GM04503 (cell line): Measurements from ENCODE around the gene RNF144B.
"Not testable (repeated sequence)": the region's sequence is repeated elsewhere in the genome, so short reads cannot be mapped to it uniquely, and the experiment has no call there.

Experiments
- DNase-seq: peaks from one replicate; pipeline ENCODE4 v3.0.0-alpha.2; 2012; ENCODE audit warnings: low read depth

The RNF144B gene

GRCh38 chr6:18387061-18387721 is at the start of gene RNF144B:
Gene RNF144B, plus strand, starts transcription at chr6:18387350. Its CDS starts 12,185 bp downstream, at chr6:18399535.
- no peak for DNase-seq

- DNase-seq = no peak
Observed at GRCh38 chr6:18339599-18339998, 47.6 kb upstream of the RNF144B start.

- no peak for DNase-seq
Observed at GRCh38 chr6:18340781-18341551, 46.2 kb upstream of the RNF144B start.

GRCh38 chr6:18342223-18342622 is 44.9 kb upstream of the RNF144B start:
- no peak for DNase-seq

DNA sequence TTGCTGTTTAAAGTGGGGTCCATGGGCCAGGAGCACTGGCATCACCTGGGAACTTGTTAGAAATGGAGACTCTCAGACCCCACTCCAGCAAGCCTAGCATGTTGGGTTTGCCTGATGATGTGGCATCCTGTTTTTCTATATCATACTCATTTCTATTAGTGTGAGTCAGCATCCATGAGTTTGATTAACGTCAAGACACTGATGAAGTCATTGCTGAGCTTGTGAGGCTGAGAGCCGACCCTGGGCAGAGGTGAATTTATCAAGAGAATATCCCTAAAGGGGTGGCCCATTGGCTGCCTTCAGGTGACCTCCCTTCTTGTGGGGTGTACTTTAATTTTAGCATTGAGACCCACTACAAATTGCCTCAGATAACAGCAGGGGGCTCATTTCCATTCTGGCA is 43.4 kb upstream of the RNF144B start:
- no peak for DNase-seq

GRCh38 chr6:18347021-18347577 is 40.1 kb upstream of the RNF144B start:
- DNase-seq = no peak

DNA sequence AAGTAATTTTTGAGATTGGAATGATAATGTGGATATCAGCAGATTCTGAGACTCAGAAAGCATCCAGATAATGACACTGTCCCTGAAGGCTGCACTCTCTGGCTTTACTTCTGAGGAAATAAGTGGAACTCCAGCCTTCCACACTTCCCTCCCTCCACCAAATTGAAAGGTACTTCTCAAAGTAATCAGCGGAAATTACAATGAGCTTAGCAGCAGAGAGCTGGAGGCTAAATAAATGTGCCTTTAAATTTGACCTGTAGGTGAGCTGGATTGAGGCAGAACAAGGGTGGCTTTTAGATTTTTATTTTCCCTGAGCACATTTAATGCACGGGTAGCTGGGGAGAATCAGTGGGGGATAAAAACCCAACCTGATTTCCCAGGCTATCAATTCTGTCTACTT is 39.3 kb upstream of the RNF144B start:
- DNase-seq = no peak

GRCh38 chr6:18349386-18349785 is 37.8 kb upstream of the RNF144B start:
- no peak for DNase-seq

- DNase-seq = no peak
Observed at GRCh38 chr6:18350271-18350670, 36.9 kb upstream of the RNF144B start.

DNA sequence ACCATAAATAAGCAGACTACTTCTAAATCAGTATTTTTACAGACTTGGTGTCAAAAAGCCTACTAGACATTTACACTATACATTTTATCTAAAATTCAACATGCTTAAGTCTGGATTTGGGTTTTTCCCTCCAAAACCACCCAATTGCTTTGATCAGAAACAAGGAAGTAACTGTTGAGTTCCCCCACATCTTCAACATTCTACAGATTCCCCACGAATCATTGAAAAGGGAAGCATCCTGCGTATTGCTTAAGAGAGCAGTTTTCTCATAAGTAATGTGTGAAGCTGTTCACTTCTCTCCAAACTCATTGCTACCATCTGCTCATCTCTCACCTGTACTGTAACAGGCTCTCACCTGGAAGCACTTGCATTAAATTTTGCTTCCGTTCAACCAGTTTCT is 36.4 kb upstream of the RNF144B start:
- no peak for DNase-seq

GRCh38 chr6:18352001-18352400 is 35.1 kb upstream of the RNF144B start:
- DNase-seq = no peak

- DNase-seq = no peak
Observed at GRCh38 chr6:18352842-18353241, 34.3 kb upstream of the RNF144B start.

DNA sequence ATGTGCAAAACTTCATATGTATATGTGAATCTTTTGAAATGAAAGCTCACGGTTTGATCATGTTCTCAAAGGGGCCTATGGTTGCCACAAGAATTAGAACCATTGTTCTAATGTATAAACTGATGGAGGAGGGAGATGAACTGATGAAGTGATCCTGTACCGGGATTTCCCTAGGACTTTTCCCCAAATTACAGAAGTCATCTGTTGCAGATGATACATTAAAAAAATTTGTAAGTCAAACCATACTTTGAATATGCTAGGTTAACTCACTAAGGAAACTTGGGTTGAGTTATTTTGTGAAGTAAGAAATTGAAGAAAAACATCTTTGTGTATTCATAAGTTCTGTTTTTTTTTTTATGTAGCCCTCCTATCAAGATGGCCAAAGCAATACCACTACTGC is 33.9 kb upstream of the RNF144B start:
- DNase-seq = no peak

DNA sequence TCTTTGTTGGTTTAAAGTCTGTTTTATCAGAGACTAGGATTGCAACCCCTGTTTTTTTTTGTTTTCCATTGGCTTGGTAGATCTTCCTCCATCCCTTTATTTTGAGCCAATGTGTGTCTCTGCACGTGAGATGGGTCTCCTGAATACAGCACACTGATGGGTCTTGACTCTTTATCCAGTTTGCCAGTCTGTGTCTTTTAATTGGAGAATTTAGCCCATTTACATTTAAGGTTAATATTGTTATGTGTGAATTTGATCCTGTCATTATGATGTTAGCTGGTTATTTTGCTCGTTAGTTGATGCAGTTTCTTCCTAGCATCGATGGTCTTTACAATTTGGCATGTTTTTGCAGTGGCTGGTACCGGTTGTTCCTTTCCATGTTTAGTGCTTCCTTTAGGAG is 29.6 kb upstream of the RNF144B start:
- not testable (repeated sequence) for DNase-seq

GRCh38 chr6:18359237-18359885 is 27.8 kb upstream of the RNF144B start:
- DNase-seq = no peak

GRCh38 chr6:18360188-18360587 is 27.0 kb upstream of the RNF144B start:
- no peak for DNase-seq

GRCh38 chr6:18362058-18362561 is 25.0 kb upstream of the RNF144B start:
- DNase-seq = peak; percentile 84

- DNase-seq = no peak
Observed at GRCh38 chr6:18363746-18364145, 23.4 kb upstream of the RNF144B start.

DNA sequence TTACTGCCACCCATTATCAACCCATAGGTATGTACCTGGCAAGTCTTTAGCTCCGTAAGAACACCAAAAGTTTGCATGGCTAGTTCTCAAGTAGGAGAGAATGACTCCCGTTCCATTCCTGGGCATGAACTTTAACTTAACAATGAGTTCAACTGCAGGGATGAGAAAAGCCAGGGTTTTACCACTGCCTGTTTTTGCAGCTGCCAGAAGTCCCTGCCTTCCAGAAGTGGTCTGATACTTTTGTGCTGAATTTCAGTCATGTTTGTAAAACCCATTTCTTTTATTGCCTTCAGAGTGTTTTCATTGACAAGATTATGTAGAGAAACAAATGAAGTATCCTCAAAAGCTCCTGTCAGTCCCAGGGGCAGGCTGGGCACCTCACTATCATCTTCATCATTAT is 22.6 kb upstream of the RNF144B start:
- DNase-seq = not testable (repeated sequence)

GRCh38 chr6:18367371-18367770 is 19.8 kb upstream of the RNF144B start:
- no peak for DNase-seq

DNA sequence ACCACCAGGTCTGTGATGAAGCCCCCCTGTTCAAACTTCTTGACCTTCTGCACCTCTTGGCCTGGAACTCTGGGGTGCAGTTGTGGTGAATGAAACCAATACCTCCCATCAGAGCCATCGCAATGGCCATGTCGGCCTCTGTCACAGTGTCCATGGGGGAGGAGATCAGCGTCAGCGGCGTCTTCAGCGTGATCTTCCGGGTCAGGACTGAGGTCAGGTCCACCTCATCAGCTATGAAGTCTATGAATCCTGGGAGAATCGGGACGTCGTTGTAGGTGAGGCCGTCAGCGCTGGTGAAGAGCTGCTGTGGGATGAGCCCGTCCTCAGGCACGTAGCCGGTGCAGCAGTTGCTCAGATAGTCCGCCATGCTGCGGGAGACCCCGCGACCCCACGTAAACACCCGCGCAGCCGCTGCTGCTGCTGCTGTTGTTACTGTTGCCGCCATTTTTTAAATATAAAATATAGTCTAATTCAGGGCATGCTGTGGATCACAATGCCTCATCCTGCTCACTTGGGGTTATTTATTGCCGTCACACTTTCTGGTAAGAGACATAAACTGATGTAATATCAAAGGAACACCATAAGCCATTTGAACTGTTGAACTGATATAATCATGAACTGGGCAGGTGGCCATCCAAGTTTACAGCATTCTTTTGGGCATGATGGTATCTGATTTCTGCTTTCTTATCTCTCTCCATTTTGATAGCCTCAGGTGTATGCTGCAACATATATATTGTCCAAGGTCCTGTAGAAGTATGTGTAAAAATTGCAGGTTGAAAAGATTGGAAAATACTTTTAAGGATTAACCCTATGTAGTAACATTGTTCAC is 18.7 kb upstream of the RNF144B start:
- DNase-seq = no peak

DNA sequence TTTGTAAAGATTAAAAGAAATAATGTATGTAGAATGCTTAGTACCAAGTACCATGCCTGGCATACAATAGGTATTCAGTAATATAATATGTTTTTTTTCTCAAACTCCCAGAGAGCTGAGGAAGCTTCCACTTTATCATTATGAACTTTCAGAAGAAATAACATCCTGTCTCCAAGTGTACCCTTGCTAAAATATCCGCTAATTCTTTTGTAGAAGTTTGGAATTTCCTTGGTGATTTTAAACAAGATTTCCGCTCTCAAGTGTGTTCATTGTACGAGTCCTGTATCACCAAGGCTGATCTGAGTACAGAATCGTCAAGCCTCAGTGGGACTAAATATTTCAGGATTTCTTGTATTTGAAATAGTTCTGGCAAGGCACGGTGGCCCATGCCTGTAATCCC is 16.1 kb upstream of the RNF144B start:
- DNase-seq = no peak
